NCI-H69 (cell line): ENCODE data around the gene CT45A7.
"Not testable (repeated sequence)": the region's sequence is repeated elsewhere in the genome, so short reads cannot be mapped to it uniquely, and the experiment has no call there.

Experiments
- DNase-seq: peaks from one replicate; lab custom pipeline; 2025; lab: John Stamatoyannopoulos, UW

Gene CT45A7

DNA sequence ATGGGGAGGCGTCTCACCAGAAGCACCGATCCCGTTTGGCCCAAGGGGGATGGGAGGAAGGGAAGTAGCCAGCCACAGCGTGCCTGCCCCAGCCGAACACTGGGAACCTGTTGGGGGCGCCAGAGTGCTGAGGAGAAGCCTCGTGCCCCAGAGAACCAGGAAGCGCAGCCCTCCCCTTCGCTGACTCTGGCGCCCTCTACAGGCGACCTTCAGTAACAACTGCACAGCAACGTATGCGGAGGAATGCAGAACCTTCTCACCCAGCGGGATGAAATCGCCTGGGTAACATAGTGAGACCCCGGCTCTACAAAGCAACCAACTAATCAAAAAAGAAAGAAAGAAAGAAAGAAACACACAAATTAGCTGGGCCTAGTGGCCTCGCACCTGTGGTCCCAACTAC, at the start of gene CT45A7:
TSS of gene CT45A7 (minus strand) at position 101 of the 400 bp plus-strand sequence. CDS start 3,747 bp downstream, outside the sequence.
- not testable (repeated sequence) for DNase-seq

GRCh38 chrX:135882741-135883140, 45.7 kb upstream of the CT45A7 start:
- not testable (repeated sequence) for DNase-seq

DNA sequence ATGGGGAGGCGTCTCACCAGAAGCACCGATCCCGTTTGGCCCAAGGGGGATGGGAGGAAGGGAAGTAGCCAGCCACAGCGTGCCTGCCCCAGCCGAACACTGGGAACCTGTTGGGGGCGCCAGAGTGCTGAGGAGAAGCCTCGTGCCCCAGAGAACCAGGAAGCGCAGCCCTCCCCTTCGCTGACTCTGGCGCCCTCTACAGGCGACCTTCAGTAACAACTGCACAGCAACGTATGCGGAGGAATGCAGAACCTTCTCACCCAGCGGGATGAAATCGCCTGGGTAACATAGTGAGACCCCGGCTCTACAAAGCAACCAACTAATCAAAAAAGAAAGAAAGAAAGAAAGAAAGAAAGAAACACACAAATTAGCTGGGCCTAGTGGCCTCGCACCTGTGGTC, 34.6 kb upstream of the CT45A7 start, which contains the start of gene CT45A9:
TSS of gene CT45A9 (minus strand) at position 101 of the 400 bp plus-strand sequence. CDS start 3,751 bp downstream, outside the sequence.
- DNase-seq, result not testable (repeated sequence)

GRCh38 chrX:135854438-135854837, 17.4 kb upstream of the CT45A7 start, which contains the start of gene CT45A8:
CT45A8 (minus strand) TSS chrX:135854538; CDS start chrX:135850783, 3,755 bp downstream.
- DNase-seq, result not testable (repeated sequence)

DNA sequence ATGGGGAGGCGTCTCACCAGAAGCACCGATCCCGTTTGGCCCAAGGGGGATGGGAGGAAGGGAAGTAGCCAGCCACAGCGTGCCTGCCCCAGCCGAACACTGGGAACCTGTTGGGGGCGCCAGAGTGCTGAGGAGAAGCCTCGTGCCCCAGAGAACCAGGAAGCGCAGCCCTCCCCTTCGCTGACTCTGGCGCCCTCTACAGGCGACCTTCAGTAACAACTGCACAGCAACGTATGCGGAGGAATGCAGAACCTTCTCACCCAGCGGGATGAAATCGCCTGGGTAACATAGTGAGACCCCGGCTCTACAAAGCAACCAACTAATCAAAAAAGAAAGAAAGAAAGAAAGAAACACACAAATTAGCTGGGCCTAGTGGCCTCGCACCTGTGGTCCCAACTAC, 17.2 kb downstream of the CT45A7 start, which contains the start of gene CT45A2:
TSS of gene CT45A2 (minus strand) at position 101 of the 400 bp plus-strand sequence. CDS start 3,747 bp downstream, outside the sequence.
- DNase-seq, result not testable (repeated sequence)

GRCh38 chrX:135802687-135803086, 34.4 kb downstream of the CT45A7 start, which contains the start of gene CT45A6:
CT45A6 (minus strand) TSS chrX:135802787; CDS start chrX:135798993, 3,794 bp downstream.
- not testable (repeated sequence) for DNase-seq

DNA sequence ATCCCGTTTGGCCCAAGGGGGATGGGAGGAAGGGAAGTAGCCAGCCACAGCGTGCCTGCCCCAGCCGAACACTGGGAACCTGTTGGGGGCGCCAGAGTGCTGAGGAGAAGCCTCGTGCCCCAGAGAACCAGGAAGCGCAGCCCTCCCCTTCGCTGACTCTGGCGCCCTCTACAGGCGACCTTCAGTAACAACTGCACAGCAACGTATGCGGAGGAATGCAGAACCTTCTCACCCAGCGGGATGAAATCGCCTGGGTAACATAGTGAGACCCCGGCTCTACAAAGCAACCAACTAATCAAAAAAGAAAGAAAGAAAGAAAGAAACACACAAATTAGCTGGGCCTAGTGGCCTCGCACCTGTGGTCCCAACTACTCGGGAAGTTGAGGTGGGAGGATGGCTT, 51.7 kb downstream of the CT45A7 start, which contains the start of gene CT45A5:
TSS of gene CT45A5 (minus strand) at position 101 of the 400 bp plus-strand sequence. CDS start 3,774 bp downstream, outside the sequence.
- DNase-seq, result not testable (repeated sequence)
